Amygdala (tissue), 56 donors: ENCODE results near the gene STARD5.

Experiments used
- DNase-seq, 56 donors: peaks; one replicate each; lab custom pipeline; 2025; lab: John Stamatoyannopoulos, UW

STARD5 gene

DNA sequence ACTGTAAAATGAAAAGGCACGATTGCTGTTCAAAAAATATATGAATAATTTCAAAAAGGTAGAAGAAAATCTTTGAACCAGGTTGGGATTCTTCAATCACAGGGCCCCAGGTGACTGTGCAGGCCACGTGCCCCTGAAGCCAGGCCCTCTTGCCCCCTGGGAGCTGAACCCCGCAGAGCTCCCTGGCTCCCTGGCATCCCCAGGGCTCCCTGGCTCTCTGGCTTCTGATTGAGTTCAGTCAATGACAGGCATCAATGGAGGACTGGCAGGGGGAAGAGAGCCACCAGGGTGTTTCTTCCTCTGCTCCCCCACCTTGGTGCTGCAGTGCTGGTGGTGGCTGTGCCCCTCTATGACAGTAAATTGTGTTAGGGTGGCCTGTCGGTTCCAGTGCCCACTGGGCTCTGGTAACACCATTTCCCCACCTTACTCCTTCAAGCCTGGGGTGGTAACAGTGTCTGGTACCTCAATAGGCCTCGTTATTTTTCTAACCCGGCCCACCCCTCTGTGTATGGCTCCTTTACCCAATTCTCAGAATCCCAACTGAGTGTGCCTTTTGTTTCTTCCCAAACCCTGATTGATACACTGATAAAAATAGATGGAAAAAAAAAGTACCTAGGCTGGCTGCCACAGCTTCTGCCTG, 62.6 kb downstream of the STARD5 start:
- DNase-seq, result no peak

DNA sequence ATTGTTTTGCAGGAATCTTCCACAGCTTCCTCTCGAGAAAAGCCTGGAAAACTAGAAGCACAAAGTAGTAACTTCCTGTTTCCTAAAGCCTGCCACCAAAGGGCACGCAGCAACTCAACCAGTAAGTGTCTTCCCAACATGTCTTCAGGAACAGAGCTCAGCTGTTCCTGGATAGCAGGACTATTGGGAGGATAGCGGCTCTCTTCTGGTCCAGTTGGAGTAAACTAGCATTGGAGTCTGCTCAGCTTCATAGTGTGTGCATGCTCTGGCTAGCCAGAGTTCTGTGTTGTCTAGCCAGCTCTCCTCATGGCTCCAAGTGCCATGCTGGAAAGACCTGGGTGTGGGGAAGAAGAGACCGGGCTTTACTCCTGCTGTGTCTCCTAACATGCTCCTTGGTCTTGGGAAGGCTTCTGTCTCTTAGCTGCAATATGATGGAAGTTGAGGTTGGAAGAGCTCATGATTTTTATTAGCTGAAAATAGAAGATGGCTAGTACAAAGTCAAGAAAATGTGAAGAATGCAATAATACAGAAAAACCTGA, 64.1 kb downstream of the STARD5 start:
- no peak for DNase-seq
